ENCODE results near the gene HAUS1.
"Not testable (repeated sequence)": the region's sequence is repeated elsewhere in the genome, so short reads cannot be mapped to it uniquely, and the experiment has no call there.

HAUS1 gene

DNA sequence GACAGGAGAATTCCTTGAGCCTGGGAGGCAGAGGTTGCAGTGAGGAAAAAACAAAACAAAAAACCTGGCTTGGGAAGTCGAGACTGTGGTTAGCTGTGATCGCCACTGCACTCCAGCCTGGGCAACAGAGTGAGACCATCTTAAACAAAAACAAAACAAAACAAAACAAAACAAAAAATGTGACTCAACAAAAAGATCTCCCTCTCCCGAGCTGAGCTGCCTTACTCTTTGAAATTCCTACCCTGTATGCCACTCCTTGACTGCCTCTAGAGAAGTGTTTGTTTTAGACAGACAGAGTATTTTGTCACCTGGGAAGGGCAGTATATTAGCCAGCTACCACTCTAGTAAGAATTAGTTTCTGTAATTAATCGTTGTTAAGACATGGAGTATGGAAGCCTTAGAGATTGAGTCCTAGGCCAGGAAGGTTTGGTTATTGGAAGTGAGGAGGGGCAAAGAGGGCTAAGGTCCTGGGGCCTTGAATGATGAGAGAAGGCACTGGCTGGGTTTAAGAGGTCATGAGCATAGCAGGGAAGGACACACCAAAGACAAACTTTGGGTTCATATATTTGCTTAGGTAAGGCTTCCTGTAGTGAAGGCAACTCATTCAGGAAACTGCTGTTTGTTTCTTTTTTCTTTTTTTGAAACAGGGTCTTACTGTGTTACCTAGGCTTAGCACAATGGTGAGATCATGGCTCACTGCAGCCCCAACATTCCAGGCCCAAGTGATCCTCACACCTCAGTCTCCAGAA lies 56.0 kb downstream of the HAUS1 start:
- DNase-seq = peak; percentile 26

DNA sequence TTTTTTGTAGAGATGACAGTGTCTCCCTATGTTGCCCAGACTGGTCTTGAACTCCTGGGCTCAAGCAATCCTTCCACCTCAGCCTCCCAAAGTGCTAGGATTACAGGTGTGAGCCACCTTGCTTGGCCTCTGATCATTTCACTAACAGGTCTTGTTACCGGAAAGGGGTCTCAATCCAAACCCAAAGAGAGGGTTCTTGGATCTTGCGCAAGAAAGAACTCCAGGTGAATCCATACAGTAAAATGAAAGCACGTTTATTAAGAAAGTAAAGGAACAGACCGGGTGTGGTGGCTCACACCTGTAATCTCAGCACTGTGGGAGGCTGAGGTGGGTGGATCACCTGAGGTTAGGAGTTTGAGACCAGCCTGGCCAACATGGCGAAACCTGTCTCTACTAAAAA lies 56.7 kb downstream of the HAUS1 start:
- not testable (repeated sequence) for DNase-seq

DNA sequence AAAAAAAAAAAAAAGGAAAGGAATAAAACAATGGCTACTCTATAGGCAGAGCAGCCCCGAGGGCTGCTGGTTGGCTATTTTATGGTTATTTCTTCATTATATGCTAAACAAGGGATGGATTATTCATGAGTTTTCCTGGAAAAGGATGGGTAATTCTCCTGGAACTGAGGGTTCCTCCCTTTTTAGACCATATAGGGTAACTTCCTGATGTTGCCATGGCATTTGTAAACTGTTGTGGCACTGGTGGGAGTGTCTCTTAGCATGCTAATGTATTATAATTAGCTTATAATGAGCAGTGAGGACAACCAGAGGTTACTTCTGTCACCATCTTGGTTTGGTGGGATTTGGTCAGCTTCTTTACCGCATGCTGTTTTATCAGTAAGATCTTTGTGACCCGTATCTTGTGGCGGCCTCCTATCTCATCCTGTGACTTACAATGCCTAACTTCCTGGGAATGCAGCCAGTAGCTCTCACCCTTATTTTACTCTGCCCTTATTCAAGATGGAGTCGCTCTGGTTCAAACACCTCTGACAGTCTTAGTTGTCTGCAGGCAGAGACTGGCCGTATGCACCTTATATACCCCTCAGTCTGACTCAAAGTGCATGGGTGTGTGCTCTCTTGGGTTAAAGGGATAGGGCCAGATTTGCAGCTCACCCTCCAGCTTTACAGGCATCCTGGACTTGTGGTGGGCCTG lies 57.7 kb downstream of the HAUS1 start:
- DNase-seq = no peak

DNA sequence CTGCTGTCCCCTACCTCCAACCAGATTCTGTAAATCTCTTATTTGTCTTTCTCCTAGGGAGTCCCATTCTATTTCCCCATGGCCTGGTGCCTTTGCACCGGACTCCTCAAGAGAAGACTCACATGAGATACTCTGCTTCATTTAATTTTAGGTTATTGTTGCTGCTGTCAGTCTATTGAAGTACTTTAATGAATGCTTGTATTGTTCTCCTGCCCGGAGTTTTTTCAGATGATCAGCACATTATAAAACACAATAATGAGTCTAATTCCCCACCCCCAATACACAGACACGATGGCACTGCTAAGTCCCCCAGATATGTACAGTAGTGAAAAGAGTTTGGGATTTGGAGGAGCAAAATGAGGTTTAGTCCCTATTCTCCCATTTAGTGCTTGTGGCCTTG lies 58.9 kb downstream of the HAUS1 start:
- no peak for DNase-seq

DNA sequence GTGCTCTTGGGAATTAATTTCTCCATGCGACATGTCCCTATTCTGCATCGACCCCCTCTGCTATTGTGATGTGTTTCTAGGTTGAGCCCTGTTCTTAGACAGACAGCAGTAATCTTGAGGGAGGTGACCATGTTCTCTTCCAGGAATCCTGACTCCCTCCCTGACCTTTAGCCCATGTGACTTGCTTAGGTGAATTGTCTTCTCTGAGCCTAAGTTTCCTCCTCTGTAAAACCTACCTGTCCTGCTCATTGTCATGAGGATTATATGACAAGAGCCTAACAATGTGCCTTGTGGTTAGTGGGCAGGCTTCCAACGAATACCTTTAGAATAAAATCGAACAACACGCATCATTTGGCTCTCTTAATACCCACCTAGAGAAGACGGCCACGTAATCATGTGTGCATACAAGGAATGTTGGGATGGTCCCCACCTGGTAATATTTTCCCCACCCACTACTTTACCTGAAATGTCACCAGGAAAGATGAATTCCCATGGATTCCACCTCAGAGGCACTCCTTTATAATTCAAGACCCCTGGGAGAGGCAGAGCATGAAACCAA lies 59.8 kb downstream of the HAUS1 start:
- DNase-seq = no peak

DNA sequence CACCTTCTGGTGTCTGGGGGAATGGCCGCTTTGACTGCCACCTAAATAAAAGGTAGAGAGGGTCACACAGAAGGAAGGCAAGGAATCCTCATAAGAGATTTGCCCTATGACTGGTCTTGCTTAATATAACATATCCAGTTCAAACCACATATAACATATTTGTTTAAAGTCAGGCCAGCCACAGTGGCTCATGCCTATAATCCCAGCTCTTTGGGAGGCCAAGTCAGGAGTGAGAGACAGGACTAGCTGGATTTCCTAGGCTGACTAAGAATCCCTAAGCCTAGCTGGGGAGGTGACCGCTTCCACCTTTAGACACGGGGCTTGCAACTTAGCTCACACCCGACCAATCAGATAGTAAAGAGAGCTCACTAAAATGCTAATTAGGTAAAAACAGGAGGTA lies 60.3 kb downstream of the HAUS1 start:
- DNase-seq = not testable (repeated sequence)

DNA sequence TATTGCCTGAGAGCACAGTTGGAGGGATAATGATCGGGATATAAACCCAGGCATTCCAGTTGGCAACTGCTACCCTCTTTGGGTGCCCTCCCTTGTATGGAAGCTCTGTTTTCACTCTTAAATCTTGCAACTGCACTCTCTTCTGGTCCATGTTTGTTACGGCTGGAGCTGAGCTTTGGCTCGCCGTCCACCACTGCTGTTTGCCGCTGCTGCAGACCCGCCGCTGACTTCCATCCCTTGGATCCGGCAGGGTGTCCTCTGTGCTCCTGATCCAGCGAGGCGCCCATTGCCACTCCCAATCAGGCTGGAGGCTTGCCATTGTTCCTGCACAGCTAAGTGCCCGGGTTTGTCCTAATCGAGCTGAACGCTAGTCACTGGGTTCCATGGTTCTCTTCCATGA lies 60.7 kb downstream of the HAUS1 start:
- DNase-seq = no peak

DNA sequence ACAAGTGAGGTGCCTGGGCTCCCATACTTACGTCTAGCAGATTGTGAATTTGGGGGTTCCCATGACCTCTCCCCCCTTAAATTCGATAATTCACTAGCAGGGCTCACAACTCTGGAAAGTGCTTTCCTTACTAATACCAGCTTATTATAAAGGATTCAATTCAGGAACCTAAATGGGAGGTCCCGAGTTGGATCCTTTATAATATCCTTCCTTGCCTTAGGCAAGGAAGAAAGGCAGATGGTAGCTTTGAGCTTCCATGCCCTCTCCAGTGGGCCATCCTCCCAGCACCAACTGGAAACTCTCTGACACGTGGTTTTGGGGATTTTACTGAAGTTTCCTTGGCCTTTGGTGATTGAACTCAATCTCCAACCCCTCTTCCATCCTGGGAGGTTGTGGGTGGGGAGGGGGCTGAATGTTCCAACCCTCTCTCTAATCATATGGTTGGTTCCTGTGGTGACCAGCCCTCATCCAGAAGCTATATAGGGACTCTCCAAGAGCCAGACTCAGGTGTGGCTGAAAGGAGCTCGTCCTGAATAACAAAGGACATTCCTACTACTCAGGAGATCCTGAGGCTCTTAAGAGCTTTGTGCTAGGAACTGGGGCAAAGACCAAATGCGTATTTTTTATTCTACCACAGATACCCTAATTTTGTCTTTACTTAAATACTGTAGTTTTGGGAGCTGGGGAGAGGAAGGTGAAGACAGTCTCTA lies 62.2 kb downstream of the HAUS1 start:
- no peak for DNase-seq

DNA sequence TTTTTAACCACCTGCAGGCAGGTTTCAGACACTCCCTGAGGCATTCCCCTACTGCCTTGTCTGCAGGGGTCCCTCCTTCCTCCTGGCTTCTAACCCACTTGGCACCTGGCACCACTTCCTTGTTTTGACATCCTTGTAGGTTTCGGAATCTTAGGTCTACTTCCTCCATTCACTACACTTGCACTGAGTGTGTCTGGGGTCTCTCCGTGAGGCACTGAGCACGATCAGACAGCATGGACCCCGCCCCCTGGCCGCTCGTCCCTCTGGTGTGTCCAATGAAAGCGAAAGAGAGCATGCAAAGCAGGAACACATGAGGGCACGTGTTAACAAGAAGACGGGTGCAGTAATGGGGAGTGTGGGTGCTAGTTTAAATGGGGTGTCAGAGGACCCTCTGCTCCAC lies 63.8 kb downstream of the HAUS1 start:
- no peak for DNase-seq

DNA sequence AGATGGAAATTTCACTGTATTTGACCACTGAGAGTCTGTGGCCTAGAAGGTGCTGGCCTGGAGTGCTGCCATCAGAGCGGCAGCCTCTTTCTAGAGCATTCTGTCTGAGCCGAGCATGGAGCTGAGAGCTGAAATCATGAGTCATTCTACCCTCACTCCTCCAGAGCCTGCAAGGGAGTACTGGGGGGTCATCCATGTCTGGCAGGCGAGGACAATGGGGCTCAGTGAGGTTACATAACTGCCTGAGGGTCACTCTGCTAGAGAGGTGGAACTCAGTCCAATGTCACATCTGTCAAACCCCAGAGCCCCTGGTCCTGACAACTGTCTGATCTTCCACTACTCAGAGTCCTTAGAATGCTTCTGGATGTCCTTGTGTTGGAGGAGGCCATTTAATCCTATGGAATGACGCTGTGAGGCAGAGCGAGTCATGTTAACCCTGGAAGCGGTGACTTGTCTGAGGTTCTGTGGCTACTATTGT lies 65.3 kb downstream of the HAUS1 start:
- DNase-seq = no peak

DNA sequence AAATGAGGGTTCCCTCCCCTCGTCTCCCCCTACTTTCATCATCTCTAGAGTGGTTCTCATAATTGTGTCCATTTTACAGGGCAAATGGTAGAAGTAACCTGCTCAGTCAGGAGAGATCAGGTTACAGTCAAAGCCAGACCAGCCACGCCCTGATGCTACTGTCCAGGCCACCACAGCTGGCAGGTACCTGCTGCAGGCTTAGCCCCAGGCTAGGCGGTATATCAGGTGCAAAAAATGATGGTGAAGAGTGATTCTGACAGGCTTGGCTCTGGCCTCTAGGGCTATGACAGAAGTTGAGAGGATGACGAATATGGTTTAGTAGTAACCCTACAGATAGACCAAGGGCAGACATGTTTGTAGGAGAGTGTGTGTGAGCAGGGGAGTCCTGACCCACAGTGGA lies 67.1 kb downstream of the HAUS1 start:
- no peak for DNase-seq

DNA sequence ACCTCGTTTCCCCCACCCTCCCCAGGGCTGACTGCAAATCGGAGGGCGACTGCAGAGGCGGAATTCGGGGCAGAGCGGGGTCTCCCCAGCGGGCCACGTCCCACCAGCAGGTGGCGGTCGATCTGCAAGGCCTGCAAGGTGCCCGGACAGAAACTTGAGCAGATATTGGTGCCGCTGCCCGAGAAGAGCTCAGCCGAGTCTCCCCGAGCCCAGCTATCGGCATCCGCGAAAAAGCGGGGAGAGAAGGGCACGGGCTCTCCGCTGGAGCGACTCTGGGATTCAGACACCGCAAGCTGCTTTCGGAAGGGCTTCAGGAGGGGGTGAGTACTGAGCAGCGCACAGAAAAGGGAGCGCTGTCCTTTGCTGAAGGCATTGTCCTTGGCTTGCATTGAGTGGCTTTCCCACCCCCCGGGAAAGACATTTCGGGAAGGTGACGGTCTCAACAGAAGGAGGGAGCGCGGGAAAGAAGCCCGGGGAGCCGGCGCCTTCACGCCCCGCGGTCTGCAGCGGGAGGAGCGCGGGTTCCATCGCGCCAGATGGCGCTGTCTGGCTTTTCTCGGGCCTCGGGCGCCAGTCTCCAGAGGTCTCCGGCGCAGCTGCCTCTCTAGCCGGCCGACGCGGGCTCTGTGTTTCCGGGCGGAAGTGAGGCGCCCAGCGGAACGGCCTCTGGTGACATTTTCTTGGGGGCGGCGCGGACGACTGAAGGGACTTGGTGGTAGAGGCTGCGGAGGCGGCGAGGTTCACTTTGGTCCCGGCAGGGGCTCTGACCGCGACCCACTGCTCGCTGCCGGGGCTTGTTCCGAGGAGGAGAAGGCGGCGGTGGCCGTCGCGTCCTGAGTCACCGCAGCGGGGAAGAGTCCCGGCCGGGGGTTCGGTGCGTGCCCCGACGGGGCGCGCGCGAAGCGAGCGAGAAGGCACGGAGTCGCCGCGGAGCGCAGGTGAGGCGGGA lies 69.5 kb downstream of the HAUS1 start:
- DNase-seq = peak; percentile 74

DNA sequence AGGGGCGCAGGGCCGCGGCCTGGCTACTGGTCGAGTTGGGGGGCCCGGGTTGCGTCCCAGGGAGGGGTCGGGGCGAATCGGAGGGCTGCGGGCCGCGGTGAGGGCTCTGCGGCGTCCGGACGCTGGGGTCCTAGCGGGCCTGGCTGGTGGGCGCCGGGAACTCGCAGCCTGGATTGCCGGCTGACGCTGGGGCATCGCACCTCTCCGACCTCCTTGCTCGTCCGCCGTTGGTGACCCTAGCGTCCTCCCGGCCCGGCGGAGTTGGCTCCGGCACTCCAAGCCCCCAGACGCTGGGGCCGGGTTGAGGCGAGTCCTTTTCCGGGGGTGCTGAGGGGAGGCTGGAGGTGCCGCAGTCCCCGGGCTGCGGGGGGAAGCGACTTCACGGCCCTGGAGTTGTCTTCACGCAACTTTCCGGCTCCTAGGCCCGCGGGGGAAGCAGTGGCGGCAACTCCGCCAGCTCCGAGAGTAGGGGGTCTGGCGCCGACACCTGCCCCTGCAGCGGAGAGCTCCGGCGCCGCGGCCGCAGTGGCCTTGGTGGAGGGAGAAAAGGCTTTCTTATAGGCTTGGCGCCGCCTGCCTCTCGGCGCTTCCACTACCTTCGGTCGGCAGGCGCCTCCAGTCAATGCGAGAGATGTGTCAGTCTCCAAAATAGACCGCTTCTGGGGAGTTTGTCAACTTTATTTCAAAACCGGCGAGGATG lies 70.3 kb downstream of the HAUS1 start:
- DNase-seq = no peak

DNA sequence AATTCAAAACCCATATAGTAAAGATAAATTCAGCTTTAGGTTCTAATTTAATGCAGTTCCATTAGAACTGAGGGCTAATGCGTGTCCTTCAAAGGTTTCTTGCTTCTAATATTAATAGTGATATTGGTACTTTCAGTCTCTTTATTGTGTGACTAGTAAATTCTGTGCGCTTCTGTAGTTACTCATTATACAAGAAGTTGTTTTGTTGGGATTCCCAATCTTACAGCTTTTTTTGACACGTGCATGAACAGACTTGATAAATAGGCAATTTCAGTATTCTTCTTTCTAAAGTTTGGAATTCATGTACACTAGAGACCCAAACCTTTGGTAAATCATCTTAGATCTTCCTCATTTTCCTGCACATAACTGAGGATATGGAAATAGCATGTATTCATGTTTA lies 71.8 kb downstream of the HAUS1 start:
- no peak for DNase-seq

Measured in NCI-H510A treated with DMSO at 0.1 percent for 48 hours (cell line).